HG02943 (cell line): ENCODE measurements around the gene ITPRIPL2.

Source experiments
- ATAC-seq: cut with Tn5 transposase; IDR thresholded peaks from one replicate; pipeline ENCODE4 v1.9.1; 2021; ENCODE audit warnings: mild to moderate bottlenecking, low read depth, moderate library complexity; ENCODE audit not compliant: unreplicated experiment

The ITPRIPL2 gene

DNA sequence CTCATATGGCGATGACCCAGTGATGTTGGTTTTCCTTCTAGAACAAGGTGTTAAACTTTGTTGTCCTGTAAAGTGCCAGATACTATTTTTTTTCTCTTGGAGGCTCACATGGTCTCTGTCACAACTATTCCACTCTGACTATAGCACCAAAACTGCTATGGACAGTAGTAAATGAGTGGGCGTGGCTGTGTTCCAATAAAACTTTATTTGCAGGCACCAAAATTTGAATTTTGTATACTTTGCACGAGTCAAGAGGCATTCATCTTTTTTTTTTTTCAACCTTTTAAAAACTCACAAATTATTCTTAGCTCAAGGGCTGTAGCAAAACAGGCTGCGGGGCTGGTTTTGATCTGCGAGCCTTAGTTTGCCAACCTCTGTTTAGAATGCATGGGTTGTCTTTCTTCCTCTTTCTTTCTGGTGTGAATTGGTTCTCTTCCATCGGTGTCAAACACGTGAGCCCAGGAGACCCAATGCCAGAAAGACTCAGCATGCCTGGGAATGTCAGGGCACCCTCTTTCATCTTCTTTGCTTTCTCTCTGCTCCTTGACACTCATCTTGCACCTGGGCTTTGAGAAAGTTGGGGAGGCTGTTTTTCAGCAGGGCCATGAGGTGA, 56.4 kb downstream of the ITPRIPL2 start:
- ATAC-seq: no peak
